Right kidney (tissue), 9 donors: ENCODE results near the gene OPA1.
A peak's percentile ranks its signal among the peaks of the same experiment; 100 is the strongest.

Experiments used
- DNase-seq: peaks from one replicate; pipeline ENCODE4 v3.0.0-alpha.2; 2016
- long read RNA-seq, 8 donors: transcript quantifications; one replicate each; lab custom pipeline, GENCODE V29; 2026

Gene OPA1, protein sequence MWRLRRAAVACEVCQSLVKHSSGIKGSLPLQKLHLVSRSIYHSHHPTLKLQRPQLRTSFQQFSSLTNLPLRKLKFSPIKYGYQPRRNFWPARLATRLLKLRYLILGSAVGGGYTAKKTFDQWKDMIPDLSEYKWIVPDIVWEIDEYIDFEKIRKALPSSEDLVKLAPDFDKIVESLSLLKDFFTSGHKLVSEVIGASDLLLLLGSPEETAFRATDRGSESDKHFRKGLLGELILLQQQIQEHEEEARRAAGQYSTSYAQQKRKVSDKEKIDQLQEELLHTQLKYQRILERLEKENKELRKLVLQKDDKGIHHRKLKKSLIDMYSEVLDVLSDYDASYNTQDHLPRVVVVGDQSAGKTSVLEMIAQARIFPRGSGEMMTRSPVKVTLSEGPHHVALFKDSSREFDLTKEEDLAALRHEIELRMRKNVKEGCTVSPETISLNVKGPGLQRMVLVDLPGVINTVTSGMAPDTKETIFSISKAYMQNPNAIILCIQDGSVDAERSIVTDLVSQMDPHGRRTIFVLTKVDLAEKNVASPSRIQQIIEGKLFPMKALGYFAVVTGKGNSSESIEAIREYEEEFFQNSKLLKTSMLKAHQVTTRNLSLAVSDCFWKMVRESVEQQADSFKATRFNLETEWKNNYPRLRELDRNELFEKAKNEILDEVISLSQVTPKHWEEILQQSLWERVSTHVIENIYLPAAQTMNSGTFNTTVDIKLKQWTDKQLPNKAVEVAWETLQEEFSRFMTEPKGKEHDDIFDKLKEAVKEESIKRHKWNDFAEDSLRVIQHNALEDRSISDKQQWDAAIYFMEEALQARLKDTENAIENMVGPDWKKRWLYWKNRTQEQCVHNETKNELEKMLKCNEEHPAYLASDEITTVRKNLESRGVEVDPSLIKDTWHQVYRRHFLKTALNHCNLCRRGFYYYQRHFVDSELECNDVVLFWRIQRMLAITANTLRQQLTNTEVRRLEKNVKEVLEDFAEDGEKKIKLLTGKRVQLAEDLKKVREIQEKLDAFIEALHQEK
- long read RNA-seq, donor 1, full-length matches to known transcripts = 3 of 3 reads
- long read RNA-seq, donor 1, partial matches to known transcripts = 0 of 3 reads
- long read RNA-seq, donor 1, other reads (novel, unspliced or antisense) = 0 of 3 reads
- long read RNA-seq, donor 2 = 0 reads
- long read RNA-seq, donor 3 = 0 reads
- long read RNA-seq, donor 4, full-length matches to known transcripts = 1 of 1 reads
- long read RNA-seq, donor 4, partial matches to known transcripts = 0 of 1 reads
- long read RNA-seq, donor 4, other reads (novel, unspliced or antisense) = 0 of 1 reads
- long read RNA-seq, donor 5, full-length matches to known transcripts = 1 of 1 reads
- long read RNA-seq, donor 5, partial matches to known transcripts = 0 of 1 reads
- long read RNA-seq, donor 5, other reads (novel, unspliced or antisense) = 0 of 1 reads
- long read RNA-seq, donor 6 = 0 reads
- long read RNA-seq, donor 7, full-length matches to known transcripts = 4 of 9 reads
- long read RNA-seq, donor 7, partial matches to known transcripts = 5 of 9 reads
- long read RNA-seq, donor 7, other reads (novel, unspliced or antisense) = 0 of 9 reads
- long read RNA-seq, donor 8, full-length matches to known transcripts = 2 of 2 reads
- long read RNA-seq, donor 8, partial matches to known transcripts = 0 of 2 reads
- long read RNA-seq, donor 8, other reads (novel, unspliced or antisense) = 0 of 2 reads

DNA sequence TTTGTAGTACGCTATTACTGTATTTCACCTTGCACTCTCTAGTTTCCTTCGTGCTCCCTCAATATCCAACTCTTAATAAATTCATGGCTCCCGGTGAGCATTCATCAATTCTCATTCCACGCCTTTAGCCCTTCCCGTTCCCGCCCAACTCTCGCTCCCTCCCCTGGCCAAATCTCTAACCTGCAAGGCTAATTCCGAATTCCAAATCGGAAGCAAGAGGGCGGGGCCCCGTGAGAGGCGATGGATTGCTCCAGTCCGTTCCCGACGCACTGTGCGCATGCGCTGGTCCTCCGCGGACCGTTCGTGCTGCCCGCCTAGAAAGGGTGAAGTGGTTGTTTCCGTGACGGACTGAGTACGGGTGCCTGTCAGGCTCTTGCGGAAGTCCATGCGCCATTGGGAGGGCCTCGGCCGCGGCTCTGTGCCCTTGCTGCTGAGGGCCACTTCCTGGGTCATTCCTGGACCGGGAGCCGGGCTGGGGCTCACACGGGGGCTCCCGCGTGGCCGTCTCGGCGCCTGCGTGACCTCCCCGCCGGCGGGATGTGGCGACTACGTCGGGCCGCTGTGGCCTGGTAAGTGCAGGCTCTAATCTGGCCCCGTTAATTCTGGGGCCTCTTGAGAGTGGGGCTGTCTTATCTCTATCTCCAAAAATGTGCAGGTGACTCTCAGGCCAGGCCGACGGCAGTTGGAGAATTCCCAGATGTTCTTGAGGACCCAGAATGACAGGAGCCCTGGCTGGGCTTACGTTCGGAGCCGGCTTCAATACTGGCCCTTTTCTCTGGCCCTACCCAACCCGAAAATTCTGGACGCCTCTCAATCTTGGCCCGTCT lies at the start of gene OPA1:
Gene OPA1 (plus strand): TSS at position 368 of the 827 bp plus-strand sequence. CDS start 170 bp downstream, at position 538.
- peak; percentile 92 for DNase-seq

DNA sequence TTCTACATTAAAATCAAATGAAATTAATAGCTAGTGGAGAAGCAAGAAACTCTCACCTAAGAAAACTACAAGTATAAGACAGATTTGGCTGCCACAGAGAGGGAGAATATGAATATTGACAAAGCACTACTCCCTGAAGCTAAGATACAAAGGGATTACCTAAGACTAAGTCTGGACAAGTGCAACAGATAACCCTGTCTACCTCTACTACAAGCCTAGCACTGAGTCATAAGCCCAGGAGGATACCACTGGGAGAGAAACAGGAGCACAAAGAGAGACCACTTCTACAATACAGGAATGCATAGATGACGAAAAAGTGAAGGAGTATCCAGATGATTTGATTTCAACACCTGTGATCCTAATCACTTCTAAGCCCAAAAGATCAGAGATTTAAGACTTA lies 48.7 kb upstream of the OPA1 start:
- no peak for DNase-seq

DNA sequence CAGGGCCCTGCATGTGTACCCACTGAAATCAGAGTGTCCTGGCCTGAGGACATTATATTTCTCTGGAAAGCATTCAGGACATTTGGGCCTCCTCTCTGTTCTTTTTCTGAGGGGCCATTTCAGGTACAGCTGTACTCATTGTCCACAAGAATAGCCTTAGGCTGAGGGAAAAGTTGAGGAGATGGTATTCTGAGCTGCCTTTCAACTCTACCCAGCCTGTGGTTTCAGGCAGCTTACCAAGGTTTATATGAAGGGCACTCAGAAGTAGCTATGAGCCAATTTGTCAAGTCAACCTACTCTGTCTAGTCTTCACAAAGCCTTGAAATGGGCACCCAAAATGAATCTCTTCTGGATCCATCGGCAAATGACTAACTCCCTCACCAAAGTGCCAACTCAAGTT lies 47.7 kb upstream of the OPA1 start:
- DNase-seq = no peak

DNA sequence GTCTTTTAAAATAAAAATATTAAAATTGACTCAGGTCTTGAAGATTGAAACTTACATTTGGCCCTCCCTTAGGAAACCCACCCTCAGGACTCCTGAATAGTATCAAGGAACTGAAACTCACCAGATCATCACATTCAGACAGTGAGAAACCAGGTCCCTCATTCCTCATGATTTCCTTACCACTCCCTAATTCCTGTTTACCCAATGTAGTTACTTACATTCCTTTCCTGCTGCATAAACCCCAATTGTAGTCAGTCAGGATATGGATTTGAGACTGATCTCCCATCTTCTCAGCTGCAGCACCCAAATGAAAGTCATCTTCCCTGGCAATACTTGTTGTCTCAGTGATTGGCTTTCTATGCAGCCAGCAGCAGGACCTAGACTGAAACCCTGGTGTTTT lies 46.9 kb upstream of the OPA1 start:
- no peak for DNase-seq

- DNase-seq = no peak
Observed at GRCh38 chr3:193548406-193548805, 44.6 kb upstream of the OPA1 start.

DNA sequence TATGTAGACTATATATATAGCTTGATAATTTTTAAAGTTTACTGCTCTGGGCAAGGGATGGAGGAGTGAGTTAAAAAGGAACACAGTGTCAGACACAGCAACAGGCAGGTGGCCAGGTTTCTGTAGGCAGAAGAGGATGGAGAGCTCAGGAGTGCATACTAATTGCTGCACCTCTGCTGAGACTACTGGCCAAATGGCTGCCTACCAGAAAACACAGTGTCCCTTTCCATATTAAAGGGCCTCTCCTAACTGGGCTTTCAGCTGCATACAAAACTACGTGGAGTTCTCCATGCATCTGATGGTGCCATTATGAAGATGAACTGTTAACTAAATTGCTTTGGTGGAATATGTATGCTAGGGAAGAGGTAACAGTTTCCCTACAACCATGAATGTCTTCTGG lies 40.1 kb upstream of the OPA1 start:
- no peak for DNase-seq

DNA sequence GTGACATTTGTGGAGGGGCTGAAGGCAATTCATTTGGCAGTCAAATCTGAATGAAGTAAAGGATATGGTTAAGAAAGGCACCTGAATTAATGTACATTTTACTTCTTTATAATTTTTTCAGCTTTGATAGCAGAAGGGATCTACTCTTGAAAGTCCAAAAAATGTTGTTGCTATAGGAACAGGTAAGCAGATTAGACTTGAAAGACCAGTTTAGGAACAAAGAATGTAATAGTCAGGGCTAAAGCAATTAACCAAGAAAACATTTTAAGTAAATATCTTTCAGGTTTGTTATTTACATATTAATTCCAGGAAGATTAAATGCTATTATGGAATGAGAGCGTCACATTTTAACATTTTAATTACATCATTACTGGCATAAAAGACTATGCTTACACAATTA lies 39.4 kb upstream of the OPA1 start:
- no peak for DNase-seq

DNA sequence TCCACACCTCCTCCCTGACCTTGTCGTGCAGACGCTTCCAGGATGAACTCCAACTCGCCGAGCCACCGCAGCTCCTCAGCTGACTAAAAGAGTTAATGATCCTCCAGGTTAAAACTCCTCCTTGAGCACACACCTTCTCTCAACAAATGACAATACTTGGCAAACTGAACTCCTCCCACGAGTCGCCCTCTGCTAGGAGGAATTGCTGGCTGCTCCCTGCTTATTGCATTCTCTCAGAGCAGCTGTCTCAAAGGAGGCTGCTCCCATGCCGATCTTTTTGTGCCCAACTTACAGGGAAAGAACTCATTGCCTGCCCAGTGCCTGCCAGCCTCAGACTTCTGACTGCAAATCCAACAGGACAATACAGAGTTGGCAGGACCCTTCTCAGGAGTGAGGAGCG lies 38.2 kb upstream of the OPA1 start, which contains the start of gene ATP13A4:
Gene ATP13A4 (minus strand): TSS at position 85 of the 400 bp plus-strand sequence. CDS start 96 bp downstream, outside the sequence.
- DNase-seq = peak; percentile 7

GRCh38 chr3:193556841-193557240 lies 36.2 kb upstream of the OPA1 start:
- no peak for DNase-seq

GRCh38 chr3:193559100-193559499 lies 33.9 kb upstream of the OPA1 start:
- no peak for DNase-seq

- no peak for DNase-seq
Observed at GRCh38 chr3:193560091-193560490, 32.9 kb upstream of the OPA1 start.

DNA sequence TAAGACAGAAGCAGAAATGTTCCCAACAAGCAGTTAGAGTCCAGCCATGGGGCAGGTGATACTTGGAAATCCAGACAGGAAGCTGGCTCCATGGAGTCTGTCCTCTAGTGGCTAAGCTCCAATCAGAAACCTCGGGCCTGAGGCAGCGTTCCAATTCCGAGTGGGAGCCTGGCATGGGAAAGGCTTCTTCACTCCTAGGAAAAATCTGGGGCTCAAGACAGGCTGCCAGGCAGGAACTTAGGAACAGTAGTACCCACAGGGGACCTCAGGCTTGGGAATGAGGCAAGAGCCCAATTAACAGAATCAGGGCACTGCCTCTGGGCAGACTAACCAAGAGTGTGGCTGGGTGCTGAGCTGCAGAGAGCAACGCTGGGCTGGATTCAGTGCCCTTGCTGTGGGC lies 32.1 kb upstream of the OPA1 start:
- no peak for DNase-seq

- DNase-seq = no peak
Observed at GRCh38 chr3:193563426-193563825, 29.6 kb upstream of the OPA1 start.

DNA sequence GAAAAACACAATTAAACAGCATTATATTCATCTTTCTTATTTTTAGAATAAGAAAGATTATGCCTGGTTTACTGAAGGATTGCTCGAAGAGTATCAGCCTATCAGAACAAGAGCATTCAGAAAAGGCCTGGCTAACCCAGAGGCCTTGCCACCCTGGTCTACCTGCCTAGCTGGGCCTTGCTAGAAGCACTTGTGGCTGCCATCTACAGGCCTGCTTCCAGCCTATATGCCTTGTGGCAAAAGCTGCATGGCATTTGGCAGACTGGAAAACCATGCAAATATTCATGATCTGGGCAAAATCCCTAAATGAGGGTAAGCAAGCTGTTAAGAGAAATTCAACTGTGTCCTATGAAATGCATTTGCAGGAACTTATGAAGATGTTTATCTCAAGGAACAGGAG lies 29.0 kb upstream of the OPA1 start:
- no peak for DNase-seq

GRCh38 chr3:193569119-193569518 lies 23.9 kb upstream of the OPA1 start:
- no peak for DNase-seq

- peak; percentile 20 for DNase-seq
Observed at GRCh38 chr3:193572426-193572908, 20.5 kb upstream of the OPA1 start.

DNA sequence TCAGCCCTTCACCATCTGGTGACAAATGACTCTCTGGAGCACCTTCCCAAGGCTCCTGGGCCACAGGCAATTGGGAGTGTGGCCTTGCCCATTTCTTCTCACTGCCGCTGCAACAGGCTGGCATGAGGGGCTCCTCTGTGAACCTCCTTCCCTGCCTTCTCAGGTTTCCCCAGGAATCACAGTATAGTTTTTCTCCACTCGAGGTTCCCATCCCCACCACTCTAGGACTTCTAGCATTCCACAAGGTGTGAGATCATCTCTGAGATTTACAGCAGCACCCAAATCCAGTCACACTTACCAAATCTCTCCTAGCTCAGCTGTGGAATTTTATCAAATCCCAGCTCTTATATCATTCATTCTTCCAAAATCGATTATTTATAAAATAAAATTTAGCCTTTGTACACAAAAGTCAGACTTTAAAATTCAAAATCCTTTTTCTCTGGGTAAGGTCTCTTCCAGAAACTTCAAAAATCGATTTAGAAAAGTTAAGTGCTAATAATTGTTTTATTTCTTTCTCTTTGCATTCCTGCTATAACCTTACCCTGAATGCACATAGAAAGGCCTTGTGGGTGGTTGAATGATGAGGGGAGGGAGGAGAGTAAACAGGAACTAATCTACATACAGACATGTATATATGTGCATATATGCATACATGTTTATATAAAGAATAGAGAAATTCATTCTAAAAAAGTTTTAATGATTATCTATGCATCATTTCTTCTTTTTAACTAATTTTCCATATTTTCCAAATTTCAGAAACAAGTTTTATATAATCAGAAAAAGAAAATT lies 19.4 kb upstream of the OPA1 start:
- no peak for DNase-seq

GRCh38 chr3:193574488-193575070 lies 18.4 kb upstream of the OPA1 start:
- no peak for DNase-seq

GRCh38 chr3:193585530-193585929 lies 7.5 kb upstream of the OPA1 start:
- DNase-seq = no peak
